Measurements from ENCODE around the gene GPR101.

GPR101 gene

GRCh38 chrX:136999024-136999423 lies 34.8 kb downstream of the GPR101 start:
- Histone ChIP-seq H3K9me3 (ENCODE audit: insufficient read depth, low read depth, low read length) (no peaks in the 10 kb centered on the region; the same call in 1 of the 2 replicates), H3K9ac (ENCODE audit: low read depth, low read length) (no peak overlapping the region), H3K36me3 (ENCODE audit: insufficient read depth, low read depth, low read length) (no peaks in the 10 kb centered on the region), H3K4me1 (ENCODE audit: insufficient read depth, low read length) (no peaks in the 10 kb centered on the region), H3K27me3 (ENCODE audit: insufficient read depth, low read length) (no peaks in the 10 kb centered on the region), H3K4me3 (ENCODE audit: low read length) (no peak overlapping the region), H3K27ac (ENCODE audit: low read length) (no peak overlapping the region)

All from iPS-20b (cell line).